OCI-LY3 (cell line): Measurements from ENCODE around the gene PLEK.

ENCODE experiments used
- CTCF ChIP-seq: fragments of 200-600, 300-600 bp; sonication (generic); IDR thresholded peaks from 2 replicates; pipeline ENCODE4 v1.5.1; 2014; ENCODE audit warnings: antibody characterized with exemption, low read length, low read depth
- EZH2phosphoT487 ChIP-seq: fragments of 200-600 bp; shearing (Covaris generic); IDR thresholded peaks from 2 replicates; pipeline ENCODE4 v1.6.1; 2018; ENCODE audit warnings: antibody characterized with exemption, mixed run types, low read depth

DNA sequence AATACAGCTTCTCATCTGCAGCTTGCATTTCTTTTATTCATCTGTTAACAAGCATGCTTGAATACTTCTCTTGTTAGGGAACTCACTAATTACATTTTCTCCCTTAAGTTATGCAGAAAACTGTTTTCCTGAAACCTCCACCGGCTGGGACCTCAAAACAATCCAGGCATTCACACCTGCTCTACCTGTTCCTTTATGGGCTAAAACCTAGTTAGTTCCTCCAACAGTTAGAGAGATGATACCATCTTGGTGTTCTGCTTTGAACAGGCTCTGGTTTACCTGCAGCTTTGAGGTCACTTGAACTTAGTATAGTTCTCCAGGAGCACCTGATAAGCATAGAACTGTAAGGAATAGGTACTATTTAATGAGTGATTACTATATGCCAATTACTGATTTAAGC is 6.1 kb downstream of the PLEK start:
- no peak for TF ChIP-seq CTCF
- TF ChIP-seq EZH2phosphoT487: no peak
